ENCODE measurements around the gene PID1. TPM values are rescaled to one million over a fixed set of nuclear protein-coding genes. Genes with fewer than 3 reads are reported as not detected.

The PID1 gene
- total RNA-seq, 1 donor from 2014 or later = 0.34 TPM

DNA sequence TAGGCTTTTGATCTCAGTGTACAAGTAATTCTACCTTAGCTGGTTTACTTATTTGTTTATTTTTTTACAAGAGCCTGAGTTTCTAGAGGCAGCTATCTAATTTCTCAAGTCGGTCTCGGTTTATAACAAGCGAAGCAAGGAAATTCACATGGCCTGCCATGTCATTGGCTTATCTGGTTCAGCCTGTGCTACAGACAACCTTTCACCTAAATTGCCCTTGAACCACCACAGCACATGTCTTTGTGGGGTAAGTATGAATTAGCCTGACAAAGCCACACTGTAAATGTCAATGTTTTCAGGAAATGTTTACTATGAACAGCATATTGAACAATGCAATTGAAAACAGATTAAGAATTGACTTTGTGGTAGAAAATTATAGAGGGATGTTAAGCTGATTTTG lies 167.1 kb downstream of the PID1 start:
- no peaks in the 10 kb centered on the region for H3K4me1 Mint-ChIP-seq (ENCODE audit: low read depth)
- H3K27ac Mint-ChIP-seq = no peak overlapping the region
- TF ChIP-seq, protein P1, sequence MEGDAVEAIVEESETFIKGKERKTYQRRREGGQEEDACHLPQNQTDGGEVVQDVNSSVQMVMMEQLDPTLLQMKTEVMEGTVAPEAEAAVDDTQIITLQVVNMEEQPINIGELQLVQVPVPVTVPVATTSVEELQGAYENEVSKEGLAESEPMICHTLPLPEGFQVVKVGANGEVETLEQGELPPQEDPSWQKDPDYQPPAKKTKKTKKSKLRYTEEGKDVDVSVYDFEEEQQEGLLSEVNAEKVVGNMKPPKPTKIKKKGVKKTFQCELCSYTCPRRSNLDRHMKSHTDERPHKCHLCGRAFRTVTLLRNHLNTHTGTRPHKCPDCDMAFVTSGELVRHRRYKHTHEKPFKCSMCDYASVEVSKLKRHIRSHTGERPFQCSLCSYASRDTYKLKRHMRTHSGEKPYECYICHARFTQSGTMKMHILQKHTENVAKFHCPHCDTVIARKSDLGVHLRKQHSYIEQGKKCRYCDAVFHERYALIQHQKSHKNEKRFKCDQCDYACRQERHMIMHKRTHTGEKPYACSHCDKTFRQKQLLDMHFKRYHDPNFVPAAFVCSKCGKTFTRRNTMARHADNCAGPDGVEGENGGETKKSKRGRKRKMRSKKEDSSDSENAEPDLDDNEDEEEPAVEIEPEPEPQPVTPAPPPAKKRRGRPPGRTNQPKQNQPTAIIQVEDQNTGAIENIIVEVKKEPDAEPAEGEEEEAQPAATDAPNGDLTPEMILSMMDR (IDR thresholded peaks at IDR 0.05; ENCODE audit: unreplicated experiment) = no peak
- no peak for DNase-seq (ENCODE audit: low spot score, unreplicated experiment)
- H3K4me3 Mint-ChIP-seq (ENCODE audit: low read depth) = no peak overlapping the region
- peaks cover 4% of the 10 kb centered on the region for H3K27me3 Mint-ChIP-seq
- H3K9me3 Mint-ChIP-seq (ENCODE audit: low read depth) = no peaks in the 10 kb centered on the region
- no peaks in the 10 kb centered on the region for H3K36me3 Mint-ChIP-seq (ENCODE audit: insufficient read depth)

DNA sequence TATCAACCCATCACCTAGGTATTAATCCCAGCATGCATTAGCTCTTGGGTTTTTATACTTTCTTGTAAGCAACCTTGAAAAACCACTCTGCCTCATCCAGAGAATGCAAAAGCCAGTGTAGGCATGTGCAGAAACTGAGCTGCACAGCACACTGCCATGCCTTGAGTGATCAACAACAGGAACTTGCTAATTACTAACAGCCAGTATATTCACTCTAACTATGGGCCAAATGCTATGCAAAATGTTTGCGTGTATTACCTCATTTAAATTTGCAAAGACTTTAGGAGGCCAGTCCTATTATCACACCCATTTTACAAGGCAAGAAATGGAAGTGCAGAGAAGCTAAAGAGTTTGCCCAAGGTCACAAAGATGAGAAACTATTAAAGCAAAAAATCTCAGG lies 169.8 kb downstream of the PID1 start:
- Mint-ChIP-seq H3K9me3 (ENCODE audit: low read depth) (no peaks in the 10 kb centered on the region), H3K36me3 (ENCODE audit: insufficient read depth) (no peaks in the 10 kb centered on the region), H3K4me1 (ENCODE audit: low read depth) (no peaks in the 10 kb centered on the region), H3K27ac (no peak overlapping the region), H3K4me3 (ENCODE audit: low read depth) (no peak overlapping the region), H3K27me3 (no peaks in the 10 kb centered on the region)
- TF ChIP-seq, protein P1 (IDR thresholded peaks at IDR 0.05; ENCODE audit: unreplicated experiment) = no peak
- DNase-seq (ENCODE audit: low spot score, unreplicated experiment) = no peak

- TF ChIP-seq, protein P1 (IDR thresholded peaks at IDR 0.05; ENCODE audit: unreplicated experiment) = no peak
- Mint-ChIP-seq H3K9me3 (ENCODE audit: low read depth) (no peaks in the 10 kb centered on the region), H3K4me1 (ENCODE audit: low read depth) (no peaks in the 10 kb centered on the region), H3K27me3 (no peaks in the 10 kb centered on the region), H3K4me3 (ENCODE audit: low read depth) (no peak overlapping the region), H3K27ac (no peak overlapping the region), H3K36me3 (ENCODE audit: insufficient read depth) (no peaks in the 10 kb centered on the region)
- DNase-seq (ENCODE audit: low spot score, unreplicated experiment) = no peak
Observed at GRCh38 chr2:229099231-229099630, 171.9 kb downstream of the PID1 start.

GRCh38 chr2:229098801-229099200 lies 172.3 kb downstream of the PID1 start:
- Mint-ChIP-seq H3K27ac (no peak overlapping the region), H3K27me3 (no peaks in the 10 kb centered on the region)

DNA sequence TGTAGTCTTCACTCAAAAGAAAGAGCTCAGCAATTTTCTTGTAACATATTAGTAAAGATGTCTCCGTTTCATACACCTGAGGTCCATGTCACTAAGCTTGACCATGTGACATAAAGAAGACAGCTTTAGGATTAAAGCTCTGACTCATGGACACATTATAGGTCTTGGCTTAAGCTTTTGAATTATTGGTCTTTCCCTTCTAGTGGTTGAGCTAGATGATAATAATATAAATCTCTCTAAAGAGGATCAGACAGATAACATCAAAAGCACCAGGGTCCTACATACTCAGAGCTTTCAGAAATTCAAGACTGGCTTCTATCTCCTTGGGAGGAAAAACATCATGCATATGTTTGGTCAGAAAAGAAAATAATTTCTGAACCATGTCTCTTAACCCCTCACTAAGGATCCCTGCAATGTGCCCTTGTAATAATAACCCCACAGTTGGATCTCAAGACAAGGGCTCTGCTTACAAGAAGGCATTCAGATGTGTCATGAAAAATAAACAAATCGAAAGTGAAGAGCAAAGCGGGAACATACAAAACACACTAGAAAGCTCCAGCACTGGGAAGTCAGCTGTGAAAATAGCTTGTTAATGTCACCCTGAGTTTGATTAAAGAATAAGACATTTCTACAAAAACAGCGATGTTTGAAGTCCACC lies 174.5 kb downstream of the PID1 start:
- Mint-ChIP-seq H3K4me3 (ENCODE audit: low read depth) (no peak overlapping the region), H3K27me3 (no peaks in the 10 kb centered on the region), H3K9me3 (ENCODE audit: low read depth) (no peaks in the 10 kb centered on the region), H3K27ac (no peak overlapping the region), H3K4me1 (ENCODE audit: low read depth) (no peaks in the 10 kb centered on the region), H3K36me3 (ENCODE audit: insufficient read depth) (no peaks in the 10 kb centered on the region)
- no peak for DNase-seq (ENCODE audit: low spot score, unreplicated experiment)
- TF ChIP-seq, protein P1 (IDR thresholded peaks at IDR 0.05; ENCODE audit: unreplicated experiment) = no peak

More at GRCh38 chr2:229098801-229099200, 172.3 kb downstream of the PID1 start:
- TF ChIP-seq, protein P1 (IDR thresholded peaks at IDR 0.05; ENCODE audit: unreplicated experiment) = no peak
- Mint-ChIP-seq H3K9me3 (ENCODE audit: low read depth) (no peaks in the 10 kb centered on the region), H3K4me1 (ENCODE audit: low read depth) (no peaks in the 10 kb centered on the region), H3K4me3 (ENCODE audit: low read depth) (no peak overlapping the region), H3K36me3 (ENCODE audit: insufficient read depth) (no peaks in the 10 kb centered on the region)
- no peak for DNase-seq (ENCODE audit: low spot score, unreplicated experiment)

Measured in progenitor cell of endocrine pancreas (in vitro differentiated cells).